Measurements from ENCODE around the gene POLE.

DNA sequence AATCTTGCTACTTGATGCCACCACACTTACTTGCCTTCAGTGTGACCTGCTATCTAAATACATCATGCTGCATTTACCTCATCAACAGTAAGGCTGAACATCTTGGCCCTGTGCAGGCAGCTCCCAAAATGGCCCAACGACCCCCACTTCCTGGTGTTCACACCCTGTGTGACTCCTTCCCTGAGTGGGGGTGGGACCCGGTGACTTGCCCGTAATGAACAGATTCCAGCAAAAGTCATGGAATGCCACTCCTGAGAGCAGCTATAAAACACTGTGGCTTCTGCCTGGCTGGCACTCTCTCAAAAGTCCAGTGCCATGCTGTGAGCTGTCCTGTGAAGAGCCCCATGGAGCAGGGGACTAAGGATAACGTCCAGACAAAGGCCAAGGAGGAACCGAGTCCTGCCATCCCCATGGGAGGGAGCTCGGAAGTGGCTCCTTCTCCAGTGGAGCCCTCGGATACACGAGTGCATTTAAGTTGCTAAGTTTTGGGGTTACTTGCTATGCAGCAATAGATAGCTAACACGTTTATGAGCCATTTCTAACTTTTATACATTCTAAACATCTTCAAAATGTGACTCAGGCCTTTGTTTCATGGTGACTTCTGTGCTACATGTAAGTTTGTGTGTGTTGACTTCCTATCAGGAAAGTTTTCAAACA is 35.6 kb downstream of the POLE start:
- TF ChIP-seq CTCF (conservative IDR thresholded peaks at IDR 0.05; ENCODE audit: low read length) (no peak), EZH2phosphoT487 (IDR thresholded peaks at IDR 0.05; ENCODE audit: borderline replicate concordance, low read depth, low read length) (no peak)
